Activated B cell treated with CpG ODN at 0.5 μM for 24 hours (primary cell): ENCODE data around the gene GALNT15. TPM values are rescaled to one million over a fixed set of nuclear protein-coding genes. Genes with fewer than 3 reads are reported as not detected.

Experiments
- ATAC-seq: fragments of 200-7000 bp; cut with Tn5 transposase; one replicate; pipeline ENCODE4 v1.10.0; 2021; ENCODE audit warnings: low read depth, mild to moderate bottlenecking, moderate library complexity
- CTCF ChIA-PET: fragments of 350-600 bp; sonication (Branson Sonifier 250); formaldehyde crosslinking; loops from one replicate; lab custom pipeline; 2021; ENCODE audit warnings: antibody characterized with exemption; lab: Charles Lee
- POLR2A ChIA-PET: fragments of 350-600 bp; sonication (Branson Sonifier 250); formaldehyde crosslinking; loops from one replicate; lab custom pipeline; 2021; ENCODE audit warnings: antibody characterized with exemption; lab: Charles Lee
- DNase-seq: peaks from one replicate; pipeline ENCODE4 v3.0.0; 2022
- H3K27ac Mint-ChIP-seq: one replicate; pipeline ENCODE4 v1.8.0; 2020; ENCODE audit warnings: mixed read lengths
- H3K27me3 Mint-ChIP-seq: one replicate; pipeline ENCODE4 v1.8.0; 2021; ENCODE audit warnings: mixed read lengths
- H3K36me3 Mint-ChIP-seq: one replicate; pipeline ENCODE4 v1.8.0; 2021; ENCODE audit warnings: low read depth, mixed read lengths
- H3K4me1 Mint-ChIP-seq: one replicate; pipeline ENCODE4 v1.8.0; 2021; ENCODE audit warnings: mixed read lengths
- H3K4me3 Mint-ChIP-seq: one replicate; pipeline ENCODE4 v1.8.0; 2020; ENCODE audit warnings: mild to moderate bottlenecking, mixed read lengths
- H3K9me3 Mint-ChIP-seq: one replicate; pipeline ENCODE4 v1.8.0; 2020; ENCODE audit warnings: mixed read lengths
- intact Hi-C: fragments of 100-400 bp; cut with micrococcal nuclease; formaldehyde crosslinking; loops from one replicate; pipeline ENCODE4 v1.15.1; 2024
- total RNA-seq: library from RNA; stranded (reverse); gene quantifications from 2 replicates; pipeline ENCODE4 v1.2.3, GENCODE V29; 2022
- TF ChIP-seq, protein P1 (sequence below): fragments of 200-600 bp; IDR thresholded peaks from one replicate; pipeline ENCODE4 v1.8.0; 2022; ENCODE audit warnings: antibody characterized with exemption, mild to moderate bottlenecking

GALNT15 gene
- total RNA-seq, 1 donor from 2014 or later = not detected

GRCh38 chr3:16236856-16237393 is 62.4 kb downstream of the GALNT15 start:
- POLR2A ChIA-PET = no interaction called here
- Mint-ChIP-seq H3K9me3 (no peaks in the 10 kb centered on the region), H3K4me3 (no peak overlapping the region), H3K36me3 (no peaks in the 10 kb centered on the region), H3K27me3 (peaks cover 6% of the 10 kb centered on the region), H3K27ac (no peak overlapping the region), H3K4me1 (no peaks in the 10 kb centered on the region)
- DNase-seq = no peak
- TF ChIP-seq, protein P1, sequence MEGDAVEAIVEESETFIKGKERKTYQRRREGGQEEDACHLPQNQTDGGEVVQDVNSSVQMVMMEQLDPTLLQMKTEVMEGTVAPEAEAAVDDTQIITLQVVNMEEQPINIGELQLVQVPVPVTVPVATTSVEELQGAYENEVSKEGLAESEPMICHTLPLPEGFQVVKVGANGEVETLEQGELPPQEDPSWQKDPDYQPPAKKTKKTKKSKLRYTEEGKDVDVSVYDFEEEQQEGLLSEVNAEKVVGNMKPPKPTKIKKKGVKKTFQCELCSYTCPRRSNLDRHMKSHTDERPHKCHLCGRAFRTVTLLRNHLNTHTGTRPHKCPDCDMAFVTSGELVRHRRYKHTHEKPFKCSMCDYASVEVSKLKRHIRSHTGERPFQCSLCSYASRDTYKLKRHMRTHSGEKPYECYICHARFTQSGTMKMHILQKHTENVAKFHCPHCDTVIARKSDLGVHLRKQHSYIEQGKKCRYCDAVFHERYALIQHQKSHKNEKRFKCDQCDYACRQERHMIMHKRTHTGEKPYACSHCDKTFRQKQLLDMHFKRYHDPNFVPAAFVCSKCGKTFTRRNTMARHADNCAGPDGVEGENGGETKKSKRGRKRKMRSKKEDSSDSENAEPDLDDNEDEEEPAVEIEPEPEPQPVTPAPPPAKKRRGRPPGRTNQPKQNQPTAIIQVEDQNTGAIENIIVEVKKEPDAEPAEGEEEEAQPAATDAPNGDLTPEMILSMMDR = no peak
- CTCF ChIA-PET = interaction anchor here (0.9 kb wide), 1 partner anchor 11 kb away, joined by 3 read pairs; no protein-coding TSS in a partner anchor
- ATAC-seq = no peak
- intact Hi-C loops = no loop called here

DNA sequence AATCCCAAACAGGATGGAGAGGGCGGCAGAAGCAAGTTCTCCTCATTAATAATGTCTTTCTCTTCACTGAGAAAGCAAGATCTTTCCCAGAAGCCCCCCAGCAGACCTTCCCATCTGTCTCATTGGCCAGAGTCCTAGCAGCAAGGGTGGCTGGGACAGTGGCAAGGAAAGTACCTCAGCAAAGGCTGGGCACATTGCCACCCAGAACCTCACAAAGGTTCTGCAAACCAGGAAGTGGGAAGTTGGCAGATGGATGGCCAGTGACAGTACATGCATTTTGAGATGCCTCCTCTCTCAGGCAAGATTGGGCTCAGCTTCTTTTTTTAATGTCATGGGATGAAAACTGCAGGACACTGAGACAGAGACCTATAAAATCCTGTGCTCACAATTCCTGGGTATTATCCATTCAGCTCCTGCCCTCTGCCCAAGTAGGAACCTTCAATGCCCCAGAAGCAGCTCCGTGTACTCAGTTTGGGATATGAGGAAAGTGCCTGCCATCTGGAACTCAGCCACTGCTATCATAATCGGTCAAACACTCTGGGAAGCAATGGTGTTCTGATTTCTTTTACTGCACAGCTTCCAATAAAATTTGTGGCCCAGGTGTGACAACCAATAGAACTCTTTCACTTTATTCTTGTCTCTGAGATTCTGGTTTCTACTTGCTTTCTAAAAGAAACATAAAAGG is 64.7 kb downstream of the GALNT15 start:
- ATAC-seq = no peak
- POLR2A ChIA-PET = no interaction called here
- Mint-ChIP-seq H3K27me3 (peaks cover 5% of the 10 kb centered on the region), H3K4me1 (no peaks in the 10 kb centered on the region), H3K27ac (no peak overlapping the region), H3K4me3 (no peak overlapping the region), H3K36me3 (no peaks in the 10 kb centered on the region), H3K9me3 (no peaks in the 10 kb centered on the region)
- TF ChIP-seq, protein P1 = no peak
- no peak for DNase-seq
- intact Hi-C loops = no loop called here
- CTCF ChIA-PET = no interaction called here

DNA sequence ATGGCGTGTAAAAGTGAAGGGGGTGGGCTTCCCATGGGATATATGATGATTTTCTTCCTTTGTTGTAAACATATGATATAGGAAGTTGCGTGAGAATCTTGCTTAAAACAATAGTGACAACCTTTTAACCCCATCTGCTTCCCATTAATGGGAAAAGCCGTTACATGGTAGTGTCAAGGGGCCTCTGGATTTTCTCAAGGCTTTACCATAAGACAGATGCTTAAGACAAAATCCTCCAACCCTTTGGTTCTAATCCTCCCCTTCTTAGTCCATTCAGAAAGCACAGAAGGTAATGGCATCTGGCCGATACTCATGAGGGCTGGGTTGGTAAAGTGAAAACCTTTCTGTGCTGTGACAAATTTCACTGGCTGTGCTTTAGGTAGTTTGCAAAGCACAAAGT is 65.3 kb downstream of the GALNT15 start:
- Mint-ChIP-seq H3K27ac (no peak overlapping the region), H3K36me3 (no peaks in the 10 kb centered on the region), H3K27me3 (peaks cover 3% of the 10 kb centered on the region), H3K9me3 (no peaks in the 10 kb centered on the region), H3K4me1 (no peaks in the 10 kb centered on the region), H3K4me3 (no peak overlapping the region)
- ChIA-PET CTCF (no interaction called here), POLR2A (no interaction called here)
- TF ChIP-seq, protein P1 = no peak
- no peak for DNase-seq
- intact Hi-C loops = no loop called here
- no peak for ATAC-seq

DNA sequence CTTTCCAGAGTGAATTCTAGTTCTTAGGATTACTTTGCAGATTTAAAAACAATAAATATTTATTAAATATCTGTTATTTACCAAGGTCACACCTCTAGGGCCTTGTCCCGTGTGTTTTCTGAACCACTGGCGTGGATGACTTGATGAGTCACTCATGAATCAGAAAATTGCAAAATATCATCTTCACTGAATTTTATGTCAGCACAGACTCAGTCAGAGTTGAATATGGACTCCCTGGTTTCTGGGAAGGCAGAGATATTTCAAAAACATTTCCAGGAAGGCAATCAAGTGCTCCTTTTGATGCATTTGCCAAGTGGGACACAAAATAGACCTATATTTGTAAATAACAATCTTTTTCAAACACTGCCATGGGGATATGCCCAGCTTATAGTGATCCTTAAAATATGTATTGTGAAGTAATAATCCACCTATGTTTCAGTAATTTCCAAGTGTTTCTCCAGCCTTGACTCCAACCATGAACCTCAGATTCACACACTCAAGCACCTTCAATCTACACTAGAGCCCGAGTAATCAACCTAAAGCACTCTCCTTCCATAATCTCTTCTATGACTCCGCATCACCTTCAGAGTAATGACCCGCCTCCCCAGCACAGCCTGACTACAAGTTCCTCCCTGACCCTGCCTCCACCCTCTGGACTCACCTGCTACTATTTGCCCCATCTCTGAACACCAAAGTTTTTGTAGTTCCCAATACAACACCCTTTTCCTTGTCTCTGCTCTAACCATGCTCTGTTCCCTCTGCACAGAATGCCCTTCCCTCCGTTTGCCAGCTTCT is 65.9 kb downstream of the GALNT15 start:
- H3K9me3 Mint-ChIP-seq = no peaks in the 10 kb centered on the region
- no peaks in the 10 kb centered on the region for H3K4me1 Mint-ChIP-seq
- H3K27ac Mint-ChIP-seq = no peak overlapping the region
- DNase-seq (no peak), ATAC-seq (no peak)
- no peak overlapping the region for H3K4me3 Mint-ChIP-seq
- H3K36me3 Mint-ChIP-seq = no peaks in the 10 kb centered on the region
- ChIA-PET POLR2A (no interaction called here), CTCF (interaction anchor here (1.0 kb wide), 1 partner anchor 191 kb away, joined by 3 read pairs; no protein-coding TSS in a partner anchor)
- peaks cover 3% of the 10 kb centered on the region for H3K27me3 Mint-ChIP-seq
- TF ChIP-seq, protein P1 = no peak
- intact Hi-C loops = no loop called here

GRCh38 chr3:16241225-16241624 is 66.7 kb downstream of the GALNT15 start:
- no peak for ATAC-seq
- TF ChIP-seq, protein P1 = no peak
- Mint-ChIP-seq H3K27me3 (peaks cover 3% of the 10 kb centered on the region), H3K9me3 (no peaks in the 10 kb centered on the region), H3K36me3 (no peaks in the 10 kb centered on the region), H3K27ac (no peak overlapping the region), H3K4me1 (no peaks in the 10 kb centered on the region), H3K4me3 (no peak overlapping the region)
- ChIA-PET POLR2A (no interaction called here), CTCF (interaction anchor here (1.0 kb wide), 1 partner anchor 192 kb away, joined by 3 read pairs; no protein-coding TSS in a partner anchor)
- intact Hi-C loops = no loop called here
- DNase-seq = no peak
